GM12801 (cell line): Measurements from ENCODE around the gene AP3D1.

Experiments used
- CTCF ChIP-seq: IDR thresholded peaks from one replicate; pipeline ENCODE4 v1.5.1; 2011; ENCODE audit warnings: control low read depth; ENCODE audit not compliant: insufficient read length; ENCODE audit errors: extremely low read depth

The AP3D1 gene

GRCh38 chr19:2194513-2195078, 43.2 kb upstream of the AP3D1 start:
- TF ChIP-seq CTCF = no peak

- TF ChIP-seq CTCF = no peak
Measured at GRCh38 chr19:2193807-2194206, 42.4 kb upstream of the AP3D1 start.

GRCh38 chr19:2192862-2193261, 41.5 kb upstream of the AP3D1 start:
- no peak for TF ChIP-seq CTCF

- TF ChIP-seq CTCF = no peak
Measured at GRCh38 chr19:2191456-2192310, 40.3 kb upstream of the AP3D1 start.

GRCh38 chr19:2190848-2191455, 39.6 kb upstream of the AP3D1 start:
- no peak for TF ChIP-seq CTCF

GRCh38 chr19:2189880-2190279, 38.5 kb upstream of the AP3D1 start:
- TF ChIP-seq CTCF = no peak

- no peak for TF ChIP-seq CTCF
Measured at GRCh38 chr19:2188708-2189385, 37.5 kb upstream of the AP3D1 start.
